Glomerular visceral epithelial cell (primary cell): ENCODE data around the gene RPUSD1.
"Not testable (repeated sequence)": the region's sequence is repeated elsewhere in the genome, so short reads cannot be mapped to it uniquely, and the experiment has no call there.

ENCODE experiments used
- DNase-seq: peaks from one replicate; pipeline ENCODE4 v3.0.0-alpha.2; 2016; ENCODE audit errors: extremely low spot score

The RPUSD1 gene

GRCh38 chr16:766008-766819, 22.0 kb downstream of the RPUSD1 start:
- DNase-seq = no peak

- DNase-seq = no peak
Observed at GRCh38 chr16:765488-765865, 22.7 kb downstream of the RPUSD1 start.

- no peak for DNase-seq
Observed at GRCh38 chr16:764848-765487, 23.2 kb downstream of the RPUSD1 start.

- DNase-seq = no peak
Observed at GRCh38 chr16:764184-764750, 23.9 kb downstream of the RPUSD1 start.

- DNase-seq = no peak
Observed at GRCh38 chr16:763369-764183, 24.6 kb downstream of the RPUSD1 start.

GRCh38 chr16:762595-763268, 25.4 kb downstream of the RPUSD1 start:
- no peak for DNase-seq

GRCh38 chr16:761625-762513, 26.3 kb downstream of the RPUSD1 start:
- DNase-seq = no peak

- DNase-seq = no peak
Observed at GRCh38 chr16:760545-761343, 27.4 kb downstream of the RPUSD1 start, which contains the start of gene MSLN. Gene MSLN (plus strand): TSS chr16:760734. CDS start chr16:762681, 1,947 bp downstream.

- no peak for DNase-seq
Observed at GRCh38 chr16:760065-760464, 28.1 kb downstream of the RPUSD1 start.

- no peak for DNase-seq
Observed at GRCh38 chr16:759110-759910, 28.9 kb downstream of the RPUSD1 start.

- no peak for DNase-seq
Observed at GRCh38 chr16:756428-756827, 31.8 kb downstream of the RPUSD1 start.

GRCh38 chr16:754656-755055, 33.5 kb downstream of the RPUSD1 start:
- DNase-seq = no peak

- not testable (repeated sequence) for DNase-seq
Observed at GRCh38 chr16:754121-754607, 34.0 kb downstream of the RPUSD1 start.

- DNase-seq = no peak
Observed at GRCh38 chr16:752007-752312, 36.2 kb downstream of the RPUSD1 start.

- no peak for DNase-seq
Observed at GRCh38 chr16:751152-752006, 36.8 kb downstream of the RPUSD1 start.

GRCh38 chr16:750485-750884, 37.7 kb downstream of the RPUSD1 start:
- DNase-seq = no peak

GRCh38 chr16:749010-749409, 39.2 kb downstream of the RPUSD1 start:
- DNase-seq = no peak
